HCT116 (cell line): Measurements from ENCODE around the gene TOR4A. TPM values are rescaled to one million over a fixed set of nuclear protein-coding genes. Genes with fewer than 3 reads are reported as not detected.

Experiments
- ATAC-seq: fragments of 200-7000 bp; cut with Tn5 transposase; 2 replicates; pipeline ENCODE4 v1.9.1; 2020; ENCODE audit warnings: mild to moderate bottlenecking, moderate library complexity
- BruUV-seq: library from RNA; stranded (reverse); fragments of 400-500 nt; replicated peaks from 2 replicates; lab custom pipeline; 2021; lab: Mats Ljungman, UMichigan
- CTCF ChIA-PET: fragments of 300-600 bp; sonication (Branson Sonifier 250); formaldehyde crosslinking; loops from one replicate; lab custom pipeline; 2021; ENCODE audit warnings: antibody characterized with exemption; lab: Charles Lee
- POLR2A ChIA-PET: fragments of 300-600, 350-600 bp; sonication (Branson Sonifier 250); formaldehyde crosslinking; loops from one replicate; lab custom pipeline; 2021; ENCODE audit warnings: antibody characterized with exemption; lab: Charles Lee
- RAD21 ChIA-PET, 2 experiments: fragments of 300-600 bp; sonication (Branson Sonifier 250); formaldehyde crosslinking; loops; one replicate each; lab custom pipeline; 2023; ENCODE audit warnings: low total read pairs in 2 of 2; ENCODE audit not compliant: uncharacterized antibody in 2 of 2, unreplicated experiment in 2 of 2, low non-redundant PET in 1 of 2; lab: Charles Lee
- DNase-seq: peaks from one replicate; pipeline ENCODE4 v3.0.0-alpha.2; 2010; ENCODE audit warnings: low read depth, low spot score
- H2AFZ ChIP-seq: fragments of 200-600 bp; shearing (Covaris generic), sonication (generic); 2 replicates; pipeline ENCODE4 v1.6.1; 2017; ENCODE audit warnings: low read depth, mixed run types, mixed read lengths, antibody characterized with exemption, low read length; ENCODE audit not compliant: poor library complexity, severe bottlenecking
- H3K27ac ChIP-seq: 2 replicates; pipeline ENCODE4 v1.5.1; 2012; ENCODE audit warnings: low read depth, low read length
- H3K27me3 ChIP-seq: fragments of 200-600 bp; sonication (generic); 2 replicates; pipeline ENCODE4 v1.6.1; 2016; ENCODE audit warnings: mixed run types, low read length, mixed read lengths; ENCODE audit not compliant: insufficient read depth
- H3K36me3 ChIP-seq, 2 experiments: fragments of 200-500 bp in 1 of 2; fragments of 200-600 bp in 1 of 2; sonication (Bioruptor generic) in 1 of 2; sonication (generic) in 1 of 2; 2 replicates each; pipeline versions ENCODE4 v1.5.1 to v1.6.1; 2014 to 2016; ENCODE audit warnings: low read length in 2 of 2, inconsistent platforms in 1 of 2, mixed read lengths in 1 of 2, mixed run types in 1 of 2; ENCODE audit not compliant: insufficient read depth in 2 of 2, control insufficient read depth in 1 of 2
- H3K4me1 ChIP-seq, 2 experiments: fragments of 200-600 bp in 1 of 2; sonication (generic) in 1 of 2; 2 replicates each; pipeline versions ENCODE4 v1.5.1 to v1.6.1; 2012 to 2017; ENCODE audit warnings: low read length in 2 of 2, inconsistent platforms in 1 of 2, mild to moderate bottlenecking in 1 of 2, mixed read lengths in 1 of 2, mixed run types in 1 of 2, moderate library complexity in 1 of 2; ENCODE audit not compliant: insufficient read depth in 2 of 2, control insufficient read depth in 1 of 2
- H3K4me2 ChIP-seq: fragments of 200-600 bp; sonication (generic); 2 replicates; pipeline ENCODE4 v1.6.1; 2017; ENCODE audit warnings: mixed run types, low read length, mixed read lengths
- H3K4me3 ChIP-seq, 2 experiments: fragments of 200-600 bp in 1 of 2; sonication (generic) in 1 of 2; replicated peaks in 1 of 2; 2 replicates each; pipeline ENCODE4 v1.5.1; 2011 to 2016; ENCODE audit warnings: low read length in 2 of 2, control low read depth in 1 of 2, low read depth in 1 of 2, mild to moderate bottlenecking in 1 of 2, mixed read lengths in 1 of 2, mixed run types in 1 of 2
- H3K79me2 ChIP-seq: fragments of 200-600 bp; sonication (generic); 2 replicates; pipeline ENCODE4 v1.6.1; 2017; ENCODE audit warnings: mild to moderate bottlenecking, mixed run types, low read length, moderate library complexity, mixed read lengths; ENCODE audit not compliant: insufficient read depth
- H3K9ac ChIP-seq: fragments of 200-600 bp; sonication (generic); 2 replicates; pipeline ENCODE4 v1.6.1; 2016; ENCODE audit warnings: low read length, mixed read lengths
- H3K9me2 ChIP-seq: fragments of 200-600 bp; sonication (generic), shearing (Covaris generic); 2 replicates; pipeline ENCODE4 v1.6.1; 2017; ENCODE audit warnings: mixed run types, mild to moderate bottlenecking, moderate library complexity; ENCODE audit not compliant: insufficient read depth
- H3K9me3 ChIP-seq, 2 experiments: fragments of 200-500 bp in 1 of 2; fragments of 200-600 bp in 1 of 2; sonication (Bioruptor generic) in 1 of 2; sonication (generic) in 1 of 2; 2 replicates each; pipeline ENCODE4 v1.6.1; 2014 to 2017; ENCODE audit warnings: low read length in 2 of 2, mixed read lengths in 2 of 2, inconsistent platforms in 1 of 2, low read depth in 1 of 2, mild to moderate bottlenecking in 1 of 2, mixed run types in 1 of 2, moderate library complexity in 1 of 2; ENCODE audit not compliant: control insufficient read depth in 1 of 2, insufficient read depth in 1 of 2
- H4K20me1 ChIP-seq: fragments of 200-600 bp; sonication (generic), shearing (Covaris generic); 2 replicates; pipeline ENCODE4 v1.6.1; 2017; ENCODE audit warnings: mixed run types, mild to moderate bottlenecking, moderate library complexity; ENCODE audit not compliant: insufficient read depth
- CEBPB ChIP-seq: IDR thresholded peaks from 2 replicates; pipeline ENCODE4 v1.6.1; 2012; ENCODE audit warnings: low read depth
- EGR1 ChIP-seq: IDR thresholded peaks from 2 replicates; pipeline ENCODE4 v1.6.1; 2012; ENCODE audit warnings: low read depth
- ELF1 ChIP-seq: IDR thresholded peaks from 2 replicates; pipeline ENCODE4 v1.6.1; 2012; ENCODE audit warnings: low read depth, borderline replicate concordance
- EZH2phosphoT487 ChIP-seq: fragments of 200-600 bp; IDR thresholded peaks from 2 replicates; pipeline ENCODE4 v1.6.1; 2018; ENCODE audit warnings: antibody characterized with exemption, borderline replicate concordance
- FOSL1 ChIP-seq: IDR thresholded peaks from 2 replicates; pipeline ENCODE4 v1.6.1; 2012; ENCODE audit warnings: low read depth
- JUND ChIP-seq: IDR thresholded peaks from 2 replicates; pipeline ENCODE4 v1.6.1; 2012
- POLR2A ChIP-seq: IDR thresholded peaks from 2 replicates; pipeline ENCODE4 v1.7.0; 2011; ENCODE audit warnings: borderline replicate concordance; ENCODE audit not compliant: insufficient read depth, insufficient read length; ENCODE audit errors: extremely low read depth
- RAD21 ChIP-seq: IDR thresholded peaks from 2 replicates; pipeline ENCODE4 v1.6.1; 2012; ENCODE audit warnings: low read depth, mild to moderate bottlenecking
- SIN3A ChIP-seq: IDR thresholded peaks from 2 replicates; pipeline ENCODE4 v1.6.1; 2012; ENCODE audit warnings: low read depth
- SP1 ChIP-seq: IDR thresholded peaks from 2 replicates; pipeline ENCODE4 v1.6.1; 2012; ENCODE audit warnings: low read depth
- SRF ChIP-seq: IDR thresholded peaks from 2 replicates; pipeline ENCODE4 v1.6.1; 2012; ENCODE audit warnings: low read depth
- TCF7L2 ChIP-seq: IDR thresholded peaks from 2 replicates; pipeline ENCODE4 v1.7.0; 2011; ENCODE audit warnings: borderline replicate concordance, inconsistent platforms; ENCODE audit not compliant: insufficient read depth, insufficient read length; ENCODE audit errors: extremely low read depth
- YY1 ChIP-seq: IDR thresholded peaks from 2 replicates; pipeline ENCODE4 v1.6.1; 2011; ENCODE audit warnings: low read length, low read depth, moderate library complexity, mild to moderate bottlenecking; ENCODE audit not compliant: insufficient replicate concordance; ENCODE audit errors: extremely low read depth
- ZFX ChIP-seq: fragments of 450-650 bp; IDR thresholded peaks from 2 replicates; pipeline ENCODE4 v1.6.1; 2017
- intact Hi-C: fragments of 100-400 bp; cut with micrococcal nuclease; formaldehyde crosslinking; loops from 2 replicates; pipeline ENCODE4 v1.10.0; 2022
- total RNA-seq: library from RNA; stranded (reverse); gene quantifications from one replicate; pipeline ENCODE4 v1.2.1, GENCODE V29; 2021; ENCODE audit not compliant: unreplicated experiment
- TF ChIP-seq, protein P1 (sequence below), 3 experiments: fragments of 200-600 bp in 1 of 3; sonication (generic) in 1 of 3; IDR thresholded peaks in 2 of 3; conservative IDR thresholded peaks in 1 of 3; 2 replicates each; pipeline ENCODE4 v1.5.1; 2012 to 2017; ENCODE audit warnings: low read depth in 2 of 3, low read length in 2 of 3, antibody characterized with exemption in 1 of 3, borderline replicate concordance in 1 of 3, control low read depth in 1 of 3, mild to moderate bottlenecking in 1 of 3, mixed read lengths in 1 of 3, mixed run types in 1 of 3, moderate library complexity in 1 of 3; ENCODE audit not compliant: insufficient read depth in 1 of 3
- TF ChIP-seq, protein P2 (sequence below): IDR thresholded peaks from 2 replicates; pipeline ENCODE4 v1.6.1; 2011; ENCODE audit warnings: mild to moderate bottlenecking, low read length, moderate library complexity; ENCODE audit not compliant: insufficient replicate concordance; ENCODE audit errors: extremely low read depth

TOR4A gene
- total RNA-seq, 1 experiment from 2014 or later = 34.0 TPM

DNA sequence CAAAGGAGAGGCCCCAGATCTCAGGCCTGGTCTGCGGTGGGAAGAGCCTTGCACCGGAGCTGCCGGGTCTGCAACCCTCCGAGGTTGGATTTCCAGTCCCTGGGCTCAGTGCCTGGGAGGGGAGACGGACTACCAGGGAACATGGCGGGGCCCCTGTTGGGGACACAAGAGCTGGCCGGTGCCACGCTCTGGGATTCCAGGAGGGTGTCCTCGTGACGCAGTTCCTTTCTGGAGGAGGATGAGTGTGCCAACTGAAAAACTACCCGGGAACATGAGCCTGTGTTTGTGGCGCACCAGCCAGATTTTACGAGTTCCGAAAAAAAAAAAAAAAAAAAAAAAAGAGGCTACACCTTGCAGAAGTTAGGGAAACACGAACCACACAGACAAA is 15.6 kb downstream of the TOR4A start:
- H3K9ac ChIP-seq = no peak overlapping the region
- H4K20me1 ChIP-seq = no peaks in the 10 kb centered on the region
- H3K36me3 ChIP-seq = no peaks in the 10 kb centered on the region
- ChIA-PET POLR2A (no interaction called here), CTCF (no interaction called here), RAD21 (no interaction called here)
- intact Hi-C loops = loop anchor here (5.0 kb wide), 1 partner anchor 129 kb away; the partner anchor contains the start of genes EXD3 and NOXA1
- no peaks in the 10 kb centered on the region for H3K9me2 ChIP-seq
- no TSS peak for BruUV-seq
- no peak overlapping the region for H3K27ac ChIP-seq
- DNase-seq = no peak
- no peak overlapping the region for H3K4me2 ChIP-seq
- H2AFZ ChIP-seq = no peak overlapping the region
- TF ChIP-seq RAD21 (no peak), EGR1 (no peak), ZFX (no peak), FOSL1 (no peak), CEBPB (no peak), JUND (no peak), SP1 (no peak), YY1 (no peak), ELF1 (no peak), SRF (no peak), EZH2phosphoT487 (no peak), TCF7L2 (no peak), POLR2A (no peak), SIN3A (no peak)
- TF ChIP-seq, protein P1, sequence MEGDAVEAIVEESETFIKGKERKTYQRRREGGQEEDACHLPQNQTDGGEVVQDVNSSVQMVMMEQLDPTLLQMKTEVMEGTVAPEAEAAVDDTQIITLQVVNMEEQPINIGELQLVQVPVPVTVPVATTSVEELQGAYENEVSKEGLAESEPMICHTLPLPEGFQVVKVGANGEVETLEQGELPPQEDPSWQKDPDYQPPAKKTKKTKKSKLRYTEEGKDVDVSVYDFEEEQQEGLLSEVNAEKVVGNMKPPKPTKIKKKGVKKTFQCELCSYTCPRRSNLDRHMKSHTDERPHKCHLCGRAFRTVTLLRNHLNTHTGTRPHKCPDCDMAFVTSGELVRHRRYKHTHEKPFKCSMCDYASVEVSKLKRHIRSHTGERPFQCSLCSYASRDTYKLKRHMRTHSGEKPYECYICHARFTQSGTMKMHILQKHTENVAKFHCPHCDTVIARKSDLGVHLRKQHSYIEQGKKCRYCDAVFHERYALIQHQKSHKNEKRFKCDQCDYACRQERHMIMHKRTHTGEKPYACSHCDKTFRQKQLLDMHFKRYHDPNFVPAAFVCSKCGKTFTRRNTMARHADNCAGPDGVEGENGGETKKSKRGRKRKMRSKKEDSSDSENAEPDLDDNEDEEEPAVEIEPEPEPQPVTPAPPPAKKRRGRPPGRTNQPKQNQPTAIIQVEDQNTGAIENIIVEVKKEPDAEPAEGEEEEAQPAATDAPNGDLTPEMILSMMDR (IDR thresholded peaks at IDR 0.05 in 2 of 3, conservative IDR thresholded peaks at IDR 0.05 in 1 of 3; ENCODE audit: borderline replicate concordance in 1 of 3, insufficient read depth in 1 of 3, low read depth in 2 of 3, low read length in 2 of 3) = no peak
- TF ChIP-seq, protein P2, sequence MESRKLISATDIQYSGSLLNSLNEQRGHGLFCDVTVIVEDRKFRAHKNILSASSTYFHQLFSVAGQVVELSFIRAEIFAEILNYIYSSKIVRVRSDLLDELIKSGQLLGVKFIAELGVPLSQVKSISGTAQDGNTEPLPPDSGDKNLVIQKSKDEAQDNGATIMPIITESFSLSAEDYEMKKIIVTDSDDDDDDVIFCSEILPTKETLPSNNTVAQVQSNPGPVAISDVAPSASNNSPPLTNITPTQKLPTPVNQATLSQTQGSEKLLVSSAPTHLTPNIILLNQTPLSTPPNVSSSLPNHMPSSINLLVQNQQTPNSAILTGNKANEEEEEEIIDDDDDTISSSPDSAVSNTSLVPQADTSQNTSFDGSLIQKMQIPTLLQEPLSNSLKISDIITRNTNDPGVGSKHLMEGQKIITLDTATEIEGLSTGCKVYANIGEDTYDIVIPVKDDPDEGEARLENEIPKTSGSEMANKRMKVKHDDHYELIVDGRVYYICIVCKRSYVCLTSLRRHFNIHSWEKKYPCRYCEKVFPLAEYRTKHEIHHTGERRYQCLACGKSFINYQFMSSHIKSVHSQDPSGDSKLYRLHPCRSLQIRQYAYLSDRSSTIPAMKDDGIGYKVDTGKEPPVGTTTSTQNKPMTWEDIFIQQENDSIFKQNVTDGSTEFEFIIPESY = no peak
- no peaks in the 10 kb centered on the region for H3K79me2 ChIP-seq
- H3K27me3 ChIP-seq = no peaks in the 10 kb centered on the region
- H3K4me1 ChIP-seq = peaks cover 22 to 45% of the 10 kb centered on the region in 2 experiments
- ATAC-seq = no peak
- no peaks in the 10 kb centered on the region for H3K9me3 ChIP-seq
- H3K4me3 ChIP-seq = no peak overlapping the region
